IMR-90 (cell line): ENCODE data around the gene STIM1. TPM values are rescaled to one million over a fixed set of nuclear protein-coding genes. Genes with fewer than 3 reads are reported as not detected.

ENCODE experiments used
- ATAC-seq: fragments of 200-7000 bp; cut with Tn5 transposase; 2 replicates; pipeline ENCODE4 v1.9.1; 2020; ENCODE audit warnings: low read depth, mild to moderate bottlenecking, moderate library complexity
- BruUV-seq: library from RNA; stranded (reverse); fragments of 400-500 nt; replicated peaks from 2 replicates; lab custom pipeline; 2021; lab: Mats Ljungman, UMichigan
- CTCF ChIA-PET: fragments of 300-600 bp; formaldehyde crosslinking; extraction: SDS; loops from one replicate; lab custom pipeline; 2021; ENCODE audit warnings: antibody characterized with exemption; lab: Yijun Ruan, JAX
- POLR2A ChIA-PET: fragments of 300-600 bp; sonication (Branson Sonifier 250); formaldehyde crosslinking; loops from one replicate; lab custom pipeline; 2022; ENCODE audit warnings: antibody characterized with exemption; ENCODE audit not compliant: unreplicated experiment; lab: Charles Lee
- DNase-seq: peaks from one replicate; pipeline ENCODE4 v3.0.0; 2013
- H2AFZ ChIP-seq: replicated peaks from 2 replicates; pipeline ENCODE3; 2013; ENCODE audit warnings: low read length, mild to moderate bottlenecking; ENCODE audit not compliant: poor library complexity
- H2AK5ac ChIP-seq: 2 replicates; pipeline ENCODE4 v1.6.1; 2013; ENCODE audit warnings: low read depth, low read length, inconsistent platforms
- H2AK9ac ChIP-seq: replicated peaks from 2 replicates; pipeline ENCODE3; 2013; ENCODE audit warnings: mild to moderate bottlenecking, low read depth, low read length, moderate library complexity; ENCODE audit not compliant: poor library complexity
- H2BK120ac ChIP-seq: 2 replicates; pipeline ENCODE4 v1.6.1; 2013; ENCODE audit warnings: low read depth, low read length, inconsistent platforms
- H2BK15ac ChIP-seq: 3 replicates; pipeline ENCODE4 v1.6.1; 2013; ENCODE audit warnings: low read depth, low read length, inconsistent platforms
- H2BK20ac ChIP-seq: 2 replicates; pipeline ENCODE4 v1.6.1; 2013; ENCODE audit warnings: low read depth, mild to moderate bottlenecking, inconsistent platforms, low read length, moderate library complexity
- H2BK5ac ChIP-seq: 2 replicates; pipeline ENCODE4 v1.6.1; 2013; ENCODE audit warnings: mild to moderate bottlenecking, low read depth, low read length, inconsistent platforms; ENCODE audit not compliant: poor library complexity, severe bottlenecking
- H3K14ac ChIP-seq: replicated peaks from 2 replicates; pipeline ENCODE4 v1.6.1; 2013; ENCODE audit warnings: low read depth, low read length, inconsistent platforms
- H3K18ac ChIP-seq: 2 replicates; pipeline ENCODE4 v1.6.1; 2013; ENCODE audit warnings: low read depth, low read length, control low read depth
- H3K23ac ChIP-seq: 2 replicates; pipeline ENCODE4 v1.6.1; 2013; ENCODE audit warnings: low read depth, low read length, inconsistent platforms
- H3K27ac ChIP-seq: 2 replicates; pipeline ENCODE4 v1.5.1; 2013; ENCODE audit warnings: mild to moderate bottlenecking, control low read depth, low read length; ENCODE audit not compliant: insufficient read depth
- H3K27me3 ChIP-seq: 2 replicates; pipeline ENCODE4 v1.6.1; 2013; ENCODE audit warnings: low read length; ENCODE audit not compliant: control insufficient read depth, insufficient read depth
- H3K36me3 ChIP-seq: 2 replicates; pipeline ENCODE4 v1.6.1; 2013; ENCODE audit warnings: low read length, mixed read lengths; ENCODE audit not compliant: control insufficient read depth, insufficient read depth
- H3K4ac ChIP-seq: 2 replicates; pipeline ENCODE4 v1.6.1; 2013; ENCODE audit warnings: low read depth, low read length, inconsistent platforms
- H3K4me1 ChIP-seq: 2 replicates; pipeline ENCODE4 v1.6.1; 2013; ENCODE audit warnings: low read length, mixed read lengths; ENCODE audit not compliant: control insufficient read depth, insufficient read depth
- H3K4me2 ChIP-seq: 2 replicates; pipeline ENCODE4 v1.6.1; 2013; ENCODE audit warnings: low read depth, mild to moderate bottlenecking, control low read depth, low read length, moderate library complexity
- H3K4me3 ChIP-seq: 2 replicates; pipeline ENCODE4 v1.5.1; 2013; ENCODE audit warnings: low read depth, mild to moderate bottlenecking, control low read depth, low read length, moderate library complexity; ENCODE audit not compliant: insufficient read depth
- H3K56ac ChIP-seq: 2 replicates; pipeline ENCODE4 v1.6.1; 2013; ENCODE audit warnings: low read length, inconsistent platforms; ENCODE audit not compliant: insufficient read depth; ENCODE audit errors: extremely low read depth
- H3K79me1 ChIP-seq, 2 experiments: 2 replicates each; pipeline ENCODE4 v1.6.1; 2013; ENCODE audit warnings: low read length in 2 of 2, inconsistent platforms in 1 of 2, low read depth in 1 of 2
- H3K9ac ChIP-seq: 2 replicates; pipeline ENCODE4 v1.6.1; 2013; ENCODE audit warnings: low read depth, low read length, control low read depth
- H3K9me1 ChIP-seq: 2 replicates; pipeline ENCODE4 v1.6.1; 2013; ENCODE audit warnings: low read length, inconsistent platforms; ENCODE audit not compliant: insufficient read depth
- H3K9me3 ChIP-seq: 2 replicates; pipeline ENCODE4 v1.6.1; 2013; ENCODE audit warnings: low read length; ENCODE audit not compliant: control insufficient read depth, insufficient read depth
- H4K20me1 ChIP-seq: 2 replicates; pipeline ENCODE4 v1.6.1; 2013; ENCODE audit warnings: low read length, inconsistent platforms; ENCODE audit not compliant: insufficient read depth
- H4K5ac ChIP-seq: 2 replicates; pipeline ENCODE4 v1.6.1; 2013; ENCODE audit warnings: mild to moderate bottlenecking, low read depth, low read length, control low read depth
- H4K8ac ChIP-seq, 2 experiments: 2 replicates each; pipeline ENCODE4 v1.6.1; 2013; ENCODE audit warnings: low read depth in 2 of 2, low read length in 2 of 2, control low read depth in 1 of 2, inconsistent platforms in 1 of 2
- H4K91ac ChIP-seq: 2 replicates; pipeline ENCODE4 v1.6.1; 2013; ENCODE audit warnings: low read depth, low read length, inconsistent platforms; ENCODE audit not compliant: insufficient read depth
- BHLHE40 ChIP-seq: fragments of 150-350 bp; IDR thresholded peaks from 2 replicates; pipeline ENCODE4 v1.6.1; 2016; ENCODE audit warnings: mild to moderate bottlenecking, low read depth, low read length
- CEBPB ChIP-seq: IDR thresholded peaks from 2 replicates; pipeline ENCODE4 v1.6.1; 2012; ENCODE audit warnings: low read depth, low read length, improper control_type of control experiment
- MAFK ChIP-seq: IDR thresholded peaks from 2 replicates; pipeline ENCODE4 v1.6.1; 2012; ENCODE audit warnings: low read depth, low read length, improper control_type of control experiment
- MAZ ChIP-seq: IDR thresholded peaks from 2 replicates; pipeline ENCODE4 v1.6.1; 2012; ENCODE audit warnings: low read depth, mild to moderate bottlenecking, low read length, improper control_type of control experiment, moderate library complexity, borderline replicate concordance
- NFE2L2 ChIP-seq: fragments of 150-350 bp; IDR thresholded peaks from 2 replicates; pipeline ENCODE4 v1.6.1; 2016; ENCODE audit warnings: low read depth, mild to moderate bottlenecking, low read length
- RCOR1 ChIP-seq: IDR thresholded peaks from 2 replicates; pipeline ENCODE4 v1.6.1; 2012; ENCODE audit warnings: mild to moderate bottlenecking, low read length, improper control_type of control experiment; ENCODE audit not compliant: insufficient replicate concordance
- RFX5 ChIP-seq: IDR thresholded peaks from 2 replicates; pipeline ENCODE4 v1.8.0; 2012; ENCODE audit warnings: low read depth, mild to moderate bottlenecking, low read length, moderate library complexity
- WGBS, 2 experiments: methylation state at CpG; one replicate each; pipeline versions ENCODE4 v1.1.5 to v1.1.7; 2013; ENCODE audit warnings: missing lambda C conversion rate in 2 of 2; ENCODE audit not compliant: insufficient read length in 1 of 2; ENCODE audit errors: extremely low coverage in 2 of 2; 5-methylcytosine and 5-hydroxymethylcytosine counted together
- dilution Hi-C: fragments of 300-500 bp; cut with HindIII; formaldehyde crosslinking; loops from one replicate; pipeline ENCODE4 v1.14.3; 2018; ENCODE audit warnings: low sequenced_read_pairs; ENCODE audit not compliant: unreplicated experiment
- in situ Hi-C: fragments of 300-500 bp; cut with MboI; formaldehyde crosslinking; loops from 3 replicates; pipeline ENCODE4 v1.14.3; 2019; ENCODE audit warnings: low sequenced_read_pairs, inconsistent platforms, mixed read lengths
- intact Hi-C: fragments of 100-400 bp; cut with micrococcal nuclease; formaldehyde crosslinking; loops from 2 replicates; pipeline ENCODE4 v1.10.0; 2022
- polyA plus RNA-seq, 3 experiments: library from polyadenylated mRNA; depleted of rRNA; stranded (reverse); fragments of >200 nt; gene quantifications; 2 replicates each; pipeline ENCODE4 v1.2.3, GENCODE V29; 2012; ENCODE audit warnings: low replicate concordance in 1 of 3
- total RNA-seq: library from RNA; depleted of rRNA; stranded (reverse); fragments of >200 nt; gene quantifications from 2 replicates; pipeline ENCODE4 v1.2.3, GENCODE V29; 2012

The STIM1 gene
- total and polyA plus RNA-seq, 2 of the 4 experiments (the other 2 are of a cell fraction), result 17.9 to 23.0 TPM

GRCh38 chr11:3905080-3905953 is 49.9 kb downstream of the STIM1 start:
- whole genome bisulfite sequencing, 2 experiments, result 80 to 100% methylated on average over 1 to 2 of the region's 3 CpGs
- Histone ChIP-seq H2BK5ac (peak overlapping the region; percentile 12), H3K4ac (peak overlapping the region; percentile 65), H3K9me3 (no peaks in the 10 kb centered on the region), H3K4me1 (peaks cover 12% of the 10 kb centered on the region), H3K4me2 (peak overlapping the region; percentile 23; the same call in 1 of the 2 replicates), H3K4me3 (no peak overlapping the region), H2AK9ac (no peak overlapping the region), H2BK120ac (peak overlapping the region; percentile 21), H3K18ac (peak overlapping the region; percentile 21), H2BK15ac (0 out of 3 replicates have a peak overlapping the region, but pooled peaks have one; percentile 6), H2BK20ac (peak overlapping the region; percentile 15), H3K14ac (0 out of 2 replicates have a peak overlapping the region, but pooled peaks have one; percentile 16), H4K20me1 (no peaks in the 10 kb centered on the region; the same call in 1 of the 2 replicates), H4K8ac (peak overlapping the region in 1 of 2 experiments; percentile 56; a peak in 2 of 4 replicates), H2AK5ac (peak overlapping the region; percentile 58), H2AFZ (no peak overlapping the region), H3K9ac (peak overlapping the region; percentile 26; the same call in 1 of the 2 replicates), H3K56ac (0 out of 2 replicates have a peak overlapping the region, but pooled peaks have one; percentile 33), H3K79me1 (peaks cover 11 to 45% of the 10 kb centered on the region in 2 experiments; a peak in 3 of 4 replicates), H3K27me3 (no peaks in the 10 kb centered on the region), H3K9me1 (peaks cover 17% of the 10 kb centered on the region), H4K91ac (peak overlapping the region; percentile 34; the same call in 1 of the 2 replicates), H4K5ac (no peak overlapping the region; the same call in 1 of the 2 replicates), H3K36me3 (no peaks in the 10 kb centered on the region), H3K27ac (peak overlapping the region; percentile 65; the same call in 1 of the 2 replicates), H3K23ac (no peak overlapping the region)
- ChIA-PET CTCF (interaction anchor here (0.6 to 1.3 kb wide), 4 partner anchors 8 to 165 kb away, joined by 3 to 6 read pairs (median 4); partner anchors contain the start of gene STIM1), POLR2A (no interaction called here)
- TF ChIP-seq RFX5, result no peak
- peak; percentile 93 for TF ChIP-seq CEBPB
- TF ChIP-seq NFE2L2, result no peak
- TF ChIP-seq MAFK, result no peak
- TF ChIP-seq BHLHE40, result no peak; the same call in 1 of the 2 replicates
- no peak for TF ChIP-seq RCOR1
- TF ChIP-seq MAZ, result no peak
- DNase-seq, result peak; percentile 76
- BruUV-seq, result no TSS peak
- dilution Hi-C loops (no loop called here), in situ Hi-C loops (no loop called here), intact Hi-C loops (loop anchor here (2.0 to 5.0 kb wide), 2 partner anchors 19 to 57 kb away; no protein-coding TSS in a partner anchor)
- ATAC-seq, result peak; percentile 93
